SJCRH30 (cell line): ENCODE results near the gene UBE2E2. TPM values are rescaled to one million over a fixed set of nuclear protein-coding genes. Genes with fewer than 3 reads are reported as not detected.

Source experiments
- DNase-seq, 2 experiments: peaks; one replicate each; pipeline ENCODE4 v3.0.0-alpha.2; 2015 to 2020
- H3K27ac ChIP-seq: fragments of 250-450 bp; sonication (Bioruptor Pico); 2 replicates; pipeline ENCODE4 v1.5.1; 2020; ENCODE audit warnings: mild to moderate bottlenecking, moderate library complexity
- H3K27me3 ChIP-seq: fragments of 250-450 bp; sonication (Bioruptor Pico); 2 replicates; pipeline ENCODE4 v1.5.1; 2020; ENCODE audit warnings: mild to moderate bottlenecking, moderate library complexity
- H3K36me3 ChIP-seq: fragments of 250-450 bp; sonication (Bioruptor Pico); 2 replicates; pipeline ENCODE4 v1.5.1; 2020; ENCODE audit warnings: mild to moderate bottlenecking, moderate library complexity
- H3K4me1 ChIP-seq: fragments of 250-450 bp; sonication (Bioruptor Pico); 2 replicates; pipeline ENCODE4 v1.5.1; 2020; ENCODE audit warnings: mild to moderate bottlenecking, moderate library complexity
- H3K4me3 ChIP-seq: fragments of 250-450 bp; sonication (Bioruptor Pico); 2 replicates; pipeline ENCODE4 v1.5.1; 2020; ENCODE audit warnings: mild to moderate bottlenecking, moderate library complexity
- H3K9me3 ChIP-seq: fragments of 250-450 bp; sonication (Bioruptor Pico); replicated peaks from 2 replicates; pipeline ENCODE4 v1.5.1; 2020; ENCODE audit warnings: mild to moderate bottlenecking, moderate library complexity
- total RNA-seq: library from RNA; depleted of rRNA; stranded (reverse); fragments of >200 nt; shearing (Covaris generic); gene quantifications from 2 replicates; pipeline ENCODE4 v1.2.3, GENCODE V29; 2014

UBE2E2 gene
- total RNA-seq, 1 experiment from 2014 or later, result 96.3 TPM

- H3K27ac ChIP-seq, result 0 out of 2 replicates have a peak overlapping the region, but pooled peaks have one; percentile 1
- H3K4me1 ChIP-seq, result peaks cover 22% of the 10 kb centered on the region
- peak; percentile 42 to 77 for DNase-seq
- H3K4me3 ChIP-seq, result no peak overlapping the region
- H3K9me3 ChIP-seq, result no peaks in the 10 kb centered on the region
- no peaks in the 10 kb centered on the region for H3K36me3 ChIP-seq
- H3K27me3 ChIP-seq, result no peaks in the 10 kb centered on the region
These were observed 426.2 kb downstream of the UBE2E2 start for GRCh38 chr3:23629181-23629894.

- Histone ChIP-seq H3K27me3 (no peaks in the 10 kb centered on the region), H3K4me3 (no peak overlapping the region), H3K27ac (no peak overlapping the region), H3K9me3 (peaks cover 6% of the 10 kb centered on the region), H3K36me3 (no peaks in the 10 kb centered on the region), H3K4me1 (peaks cover 22% of the 10 kb centered on the region)
- DNase-seq, result peak in 1 of 2 experiments; percentile 41
These were observed 430.3 kb downstream of the UBE2E2 start for GRCh38 chr3:23633261-23633960.

- H3K4me3 ChIP-seq, result no peak overlapping the region
- H3K9me3 ChIP-seq, result peaks cover 6% of the 10 kb centered on the region
- no peaks in the 10 kb centered on the region for H3K36me3 ChIP-seq
- no peak for DNase-seq
- H3K4me1 ChIP-seq, result peaks cover 10% of the 10 kb centered on the region
- H3K27ac ChIP-seq, result no peak overlapping the region
- H3K27me3 ChIP-seq, result no peaks in the 10 kb centered on the region
These were observed 434.2 kb downstream of the UBE2E2 start for GRCh38 chr3:23637339-23637738.

GRCh38 chr3:23640471-23641146 lies 437.5 kb downstream of the UBE2E2 start:
- Histone ChIP-seq H3K27ac (no peak overlapping the region), H3K36me3 (no peaks in the 10 kb centered on the region), H3K9me3 (peaks cover 6% of the 10 kb centered on the region), H3K4me3 (no peak overlapping the region), H3K4me1 (no peaks in the 10 kb centered on the region), H3K27me3 (no peaks in the 10 kb centered on the region)
- DNase-seq, result no peak
